Hematopoietic multipotent progenitor cell treated with erythropoietin and hydrocortisone succinate and interleukin-3 and kit ligand, for 17 days (in vitro differentiated cells): ENCODE results near the gene CDC42.

Experiments
- DNase-seq: peaks from one replicate; pipeline ENCODE4 v3.0.0-alpha.2; 2015; ENCODE audit warnings: low spot score

CDC42 gene

DNA sequence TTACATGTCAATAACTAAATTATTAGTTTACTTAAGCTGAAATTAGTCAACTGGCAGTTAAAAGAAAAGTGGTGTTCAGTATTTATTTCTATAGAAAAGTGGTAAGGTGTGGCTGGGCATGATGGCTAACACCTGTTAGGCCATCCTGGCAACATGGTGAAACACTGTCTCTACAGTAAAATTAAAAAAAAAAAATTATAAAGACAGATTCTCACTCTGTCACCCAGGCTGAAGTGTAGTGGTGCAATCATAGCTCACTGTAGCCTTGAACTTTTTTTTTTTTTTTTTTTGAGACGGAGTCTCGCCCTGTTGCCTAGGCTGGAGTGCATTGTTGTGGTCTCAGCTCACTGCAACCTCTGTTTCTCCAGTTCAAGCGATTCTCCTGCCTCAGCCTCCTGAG, 57.5 kb downstream of the CDC42 start:
- DNase-seq: no peak

DNA sequence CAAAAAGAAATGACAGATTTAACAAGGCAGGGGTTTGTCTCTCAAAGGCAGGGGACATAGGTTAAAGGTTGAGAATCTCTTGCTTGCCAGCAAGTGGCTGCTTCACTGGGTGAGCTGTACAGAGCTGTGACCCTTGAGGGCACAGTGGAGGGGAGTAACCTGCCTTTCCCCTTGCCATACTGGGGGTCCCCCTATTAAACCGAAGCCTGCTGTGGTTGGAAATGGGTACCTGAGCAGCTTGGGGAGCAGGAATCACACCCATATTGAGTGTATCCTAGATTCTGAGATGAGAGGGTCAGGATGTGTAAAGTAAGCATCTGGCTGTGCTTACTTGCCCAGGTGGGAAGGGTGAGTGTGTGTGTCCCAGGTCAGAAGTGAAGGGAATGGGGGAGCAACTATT, 58.6 kb downstream of the CDC42 start:
- DNase-seq: no peak

DNA sequence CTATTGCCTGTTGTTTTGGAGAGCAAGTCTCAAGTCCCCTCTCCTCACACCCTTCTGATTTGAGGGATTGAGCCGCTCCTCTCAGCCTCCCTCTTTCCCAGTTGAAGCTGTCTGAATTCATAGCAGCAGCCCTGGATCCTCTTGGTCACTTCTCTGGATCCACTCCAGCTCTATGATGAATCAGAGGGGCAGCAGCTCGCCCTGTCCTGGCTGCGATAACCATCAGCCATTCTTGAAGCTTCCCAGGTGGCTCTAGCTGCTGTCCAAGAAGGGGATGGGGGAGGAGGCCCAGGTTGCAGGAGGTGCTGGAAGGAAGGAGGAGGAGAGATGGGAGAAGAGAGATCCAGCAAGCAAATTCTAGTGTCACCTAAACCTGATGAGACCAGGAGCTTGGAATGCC, 59.1 kb downstream of the CDC42 start:
- no peak for DNase-seq

DNA sequence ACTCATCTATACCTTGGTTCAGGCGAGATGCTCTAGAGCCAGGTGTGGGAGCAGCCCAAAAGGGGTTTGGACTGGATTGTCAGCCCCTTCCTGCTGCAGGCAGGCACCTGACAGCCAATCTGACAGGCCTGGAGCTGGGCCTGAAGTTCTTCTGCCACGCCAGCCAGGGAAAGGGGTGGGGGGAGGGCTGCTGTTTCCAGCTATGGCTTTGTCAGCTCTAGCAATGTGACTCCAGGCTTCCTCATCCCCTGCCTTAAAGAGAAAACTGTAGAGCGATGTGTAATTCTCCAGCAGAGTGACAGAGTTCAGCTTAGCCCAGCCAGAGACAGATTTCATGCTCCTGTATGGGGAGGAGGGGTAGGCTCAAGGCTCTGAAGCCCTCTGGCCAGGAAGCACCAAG, 60.0 kb downstream of the CDC42 start:
- DNase-seq: no peak

DNA sequence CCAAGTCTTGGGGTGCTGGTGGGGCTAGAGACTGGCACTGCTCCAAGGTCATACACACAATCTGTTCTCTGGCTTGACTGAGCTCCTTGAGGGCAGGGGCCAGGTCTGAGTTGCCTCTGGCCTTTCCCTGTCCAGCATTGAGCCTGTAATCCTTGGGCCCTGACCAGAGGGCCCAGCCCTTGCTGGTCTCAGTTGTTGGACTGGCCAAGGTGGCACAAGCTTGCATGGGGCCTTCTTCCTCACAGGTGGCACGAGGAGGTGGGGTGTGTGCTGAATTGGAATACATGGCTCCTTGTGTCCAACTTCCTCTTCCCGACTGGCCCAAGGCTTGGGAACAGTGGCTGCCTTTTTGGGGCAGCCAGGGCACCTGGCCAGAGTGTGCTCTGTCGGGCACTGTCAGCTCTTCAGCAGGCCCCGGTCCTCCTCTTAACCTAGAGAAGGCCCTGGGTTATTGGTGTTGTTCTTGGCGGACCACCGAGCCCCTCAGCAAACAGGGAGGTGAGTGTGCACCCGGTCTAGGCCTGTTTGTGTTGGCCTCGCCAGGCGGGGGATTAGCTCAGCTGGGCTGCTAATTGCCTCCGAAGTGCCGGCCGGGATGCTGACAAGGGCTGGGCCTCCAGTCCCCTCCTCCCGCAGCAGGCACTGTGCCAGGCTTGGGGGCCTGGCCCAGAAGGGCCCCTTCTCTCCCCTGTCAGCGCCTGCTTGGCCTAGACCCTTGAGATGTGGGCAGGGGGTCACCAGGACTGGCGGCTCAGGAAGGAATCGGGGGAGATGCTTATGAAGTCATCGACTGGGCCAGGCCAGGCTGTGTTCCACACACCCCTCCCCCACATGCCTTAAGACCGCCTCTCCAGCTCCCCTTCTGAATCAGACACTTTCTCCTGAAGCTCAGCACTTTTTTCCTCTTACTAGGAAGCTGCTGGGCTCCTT, 61.8 kb downstream of the CDC42 start:
- no peak for DNase-seq

DNA sequence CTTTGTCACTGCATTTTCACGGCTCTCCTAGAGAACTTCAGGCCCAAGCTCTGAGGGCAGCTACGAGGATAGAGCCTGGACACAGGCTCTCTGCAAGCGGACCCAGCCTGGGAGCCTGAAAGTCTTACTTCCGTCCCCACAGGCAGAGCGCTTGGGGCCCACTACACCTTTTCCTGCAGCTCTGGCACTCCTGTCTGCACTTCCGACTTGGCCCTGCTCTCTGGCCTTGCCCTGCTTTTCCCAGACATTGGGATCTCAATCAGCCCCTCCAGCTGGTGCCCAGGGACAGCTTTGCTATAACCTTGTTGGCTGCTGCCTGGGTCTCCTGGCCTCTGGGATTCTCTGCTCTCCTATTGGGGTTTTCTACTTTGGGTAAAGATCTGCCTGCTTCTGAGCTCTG, 62.8 kb downstream of the CDC42 start:
- DNase-seq: no peak

DNA sequence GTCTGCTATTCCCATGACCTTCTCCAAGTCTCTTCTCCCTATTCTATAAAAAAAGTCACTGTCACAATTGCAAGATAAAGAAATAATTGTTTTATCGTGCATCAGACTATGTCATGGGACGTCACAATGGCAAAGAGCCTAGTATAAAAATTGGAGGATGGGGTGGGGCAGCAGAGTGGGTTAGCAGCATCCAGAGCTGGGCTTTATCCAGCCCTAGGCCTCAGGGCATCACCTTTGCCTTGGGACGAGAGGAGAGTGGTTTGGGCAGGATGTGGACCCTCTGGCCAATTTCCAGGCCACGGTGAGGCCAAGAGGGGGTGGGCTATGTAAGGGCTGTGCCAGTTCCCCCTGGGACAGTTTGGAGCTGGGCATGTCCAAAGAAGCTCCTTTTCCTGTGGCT, 64.7 kb downstream of the CDC42 start:
- no peak for DNase-seq

DNA sequence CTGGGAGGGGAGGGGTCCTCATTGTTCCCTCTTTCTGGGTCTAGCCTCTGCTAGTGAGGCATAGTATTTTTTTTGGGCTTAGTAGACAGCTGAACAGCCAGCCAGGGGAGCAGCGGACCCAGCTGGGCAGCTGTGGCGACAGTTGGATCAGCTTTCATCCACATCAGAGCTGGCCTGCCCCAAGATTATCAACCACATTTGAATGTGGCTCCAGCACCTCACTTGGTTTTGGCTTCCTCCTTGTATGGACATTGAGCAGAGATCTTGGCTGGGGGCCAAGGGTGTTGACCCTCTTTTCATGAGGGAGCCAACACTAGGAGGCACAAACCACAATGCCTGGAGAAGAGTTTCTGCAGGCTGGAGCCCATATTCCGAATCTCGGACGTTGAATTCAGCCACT, 65.3 kb downstream of the CDC42 start:
- DNase-seq: no peak

DNA sequence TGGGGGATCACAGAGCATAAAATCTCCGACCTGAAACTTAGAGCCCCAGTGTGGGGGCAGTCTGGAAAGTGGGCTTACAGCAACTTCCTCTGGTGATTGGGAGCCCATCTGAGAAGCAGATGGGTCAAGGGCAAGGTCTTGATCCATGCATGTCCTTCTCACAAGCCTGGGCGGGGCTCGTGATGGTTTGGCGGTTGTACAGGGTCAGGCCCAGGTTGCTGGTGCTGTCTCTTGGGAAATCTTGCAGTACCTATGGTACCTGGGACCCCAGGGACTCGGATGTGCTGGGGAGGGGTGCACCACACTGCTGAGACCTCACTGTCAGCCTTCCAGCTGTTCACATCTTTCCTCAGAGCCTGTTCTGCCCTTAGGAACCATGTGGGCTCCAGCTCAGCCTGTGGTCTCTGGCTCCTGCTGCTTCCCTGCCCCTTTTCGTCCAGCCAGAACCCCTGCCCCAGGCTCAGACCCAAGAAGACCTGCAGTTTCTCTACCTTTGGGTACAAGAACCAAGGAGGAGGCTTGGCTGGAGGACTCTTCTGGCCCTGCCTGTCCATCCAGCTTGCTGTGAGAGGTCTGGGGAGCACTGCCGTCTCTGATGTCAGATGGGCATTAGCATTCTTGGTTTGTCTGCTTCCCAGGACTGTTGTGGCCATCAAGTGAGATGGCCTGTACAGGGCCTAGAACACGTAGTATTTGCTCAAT, 65.9 kb downstream of the CDC42 start:
- no peak for DNase-seq

DNA sequence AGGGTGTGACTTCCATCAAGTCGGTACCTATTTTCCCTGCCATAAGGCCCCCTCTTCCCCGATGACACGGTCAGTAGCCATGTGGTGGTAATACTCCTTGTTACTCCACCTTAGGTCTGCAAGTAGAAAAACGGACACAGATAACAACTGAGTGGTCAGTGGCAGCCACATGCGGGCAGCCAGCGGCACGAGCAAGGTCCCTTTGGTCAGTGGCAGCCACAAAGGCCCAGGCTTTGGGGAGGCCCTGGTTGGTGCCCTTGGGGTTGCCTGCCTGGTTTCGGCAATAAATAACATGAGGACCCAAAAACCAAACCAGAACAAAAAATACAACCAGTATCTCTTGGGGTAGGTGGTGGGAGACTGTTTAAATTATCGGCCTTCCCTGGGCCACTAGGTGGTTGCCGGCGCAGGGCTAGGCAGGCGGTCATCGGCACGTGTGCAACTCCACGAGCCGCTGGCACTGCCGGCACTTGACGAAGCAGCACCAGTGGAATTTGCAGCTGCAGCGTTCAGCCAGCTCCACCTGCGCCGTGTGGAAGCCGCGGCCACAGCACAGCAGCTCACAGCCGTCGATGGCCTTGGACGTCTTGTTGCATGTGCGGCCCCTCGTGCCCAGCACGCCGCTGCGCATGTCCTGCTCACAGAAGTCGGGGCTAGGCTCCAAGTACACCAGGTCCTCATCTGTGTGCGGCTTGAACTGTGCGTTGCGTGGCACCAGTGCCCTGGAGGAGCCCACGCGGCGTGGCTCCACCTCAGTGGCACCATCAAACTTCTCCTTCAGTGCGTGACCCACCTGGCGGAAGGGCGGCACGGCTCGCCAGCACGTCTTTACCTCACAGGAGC, 67.3 kb downstream of the CDC42 start:
- no peak for DNase-seq

DNA sequence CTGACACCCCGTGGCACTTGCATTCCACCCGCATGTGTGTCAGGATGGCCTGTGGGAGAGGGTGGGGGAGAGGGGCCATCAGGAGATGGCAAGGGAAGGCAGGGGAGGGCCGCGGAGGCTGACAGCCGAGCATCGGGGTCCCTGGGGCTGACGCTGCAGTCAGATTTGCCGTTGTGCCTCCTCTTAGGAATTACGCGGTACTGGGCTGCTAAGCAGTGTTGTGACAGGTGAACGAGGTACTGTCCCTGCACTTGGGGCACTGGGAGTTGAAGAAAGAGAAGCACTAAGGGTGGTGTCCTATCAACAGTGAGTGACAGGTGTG, 67.9 kb downstream of the CDC42 start:
- DNase-seq: no peak

DNA sequence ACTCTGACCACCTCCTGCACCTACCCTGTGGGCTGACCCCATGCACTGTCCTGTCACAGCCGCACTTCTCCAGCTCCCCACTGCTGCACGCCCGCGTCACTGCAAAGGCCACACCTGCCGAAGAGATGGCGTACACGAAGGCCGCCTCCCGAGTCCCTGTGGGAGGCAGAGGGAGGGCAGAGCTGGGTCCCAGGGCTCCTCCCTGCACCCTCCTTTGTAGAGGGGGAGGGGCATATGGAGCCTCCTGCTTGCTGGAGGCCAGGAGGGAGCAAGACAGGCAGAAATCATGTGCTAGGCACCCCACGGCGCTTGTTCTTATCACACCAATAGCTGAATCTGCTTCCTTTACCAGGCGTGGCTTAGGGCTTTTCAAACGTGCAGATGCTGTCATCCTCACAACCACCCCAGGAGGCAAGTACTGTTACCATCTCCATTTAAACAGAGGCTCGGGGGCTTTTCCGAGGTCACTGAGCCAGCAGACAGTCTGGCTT, 69.0 kb downstream of the CDC42 start:
- no peak for DNase-seq

DNA sequence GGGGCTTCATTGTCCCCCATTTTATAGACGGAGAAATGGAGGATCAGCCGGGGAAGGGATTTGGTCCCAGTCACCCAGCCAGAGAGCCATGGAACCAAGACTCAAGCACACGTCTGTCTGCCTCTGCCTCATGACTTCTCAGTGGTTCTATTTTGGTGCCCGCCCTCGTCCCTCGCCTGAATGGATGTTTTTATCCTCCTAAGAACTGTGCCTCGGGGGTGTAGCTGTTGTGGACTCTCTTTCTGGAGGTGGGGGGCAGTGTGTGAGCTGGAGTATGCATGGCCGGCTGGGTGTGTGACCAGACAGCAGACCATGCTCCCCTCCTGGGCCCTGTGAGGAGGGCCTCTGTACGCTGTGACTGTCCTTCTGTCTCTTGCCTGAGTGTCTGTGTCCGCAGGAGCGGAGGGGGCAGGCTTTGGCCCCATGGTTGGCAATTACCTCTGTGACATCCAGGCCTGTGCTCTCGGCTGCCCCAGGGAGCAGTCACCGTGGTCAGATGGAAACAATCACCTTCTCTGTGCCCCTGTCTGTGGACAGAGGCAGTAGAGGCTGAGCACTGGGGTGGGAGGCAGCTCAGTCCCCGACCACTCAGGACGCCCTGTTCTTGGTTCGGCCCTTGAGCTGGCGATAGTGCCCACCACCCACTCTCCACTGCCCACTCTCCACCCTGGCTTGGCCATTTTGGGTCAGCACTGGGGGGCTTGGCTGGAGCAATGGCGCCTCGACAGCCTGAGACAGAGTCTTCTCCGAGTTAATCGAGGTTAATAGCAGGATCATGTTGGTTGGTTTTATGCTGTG, 70.0 kb downstream of the CDC42 start:
- no peak for DNase-seq

DNA sequence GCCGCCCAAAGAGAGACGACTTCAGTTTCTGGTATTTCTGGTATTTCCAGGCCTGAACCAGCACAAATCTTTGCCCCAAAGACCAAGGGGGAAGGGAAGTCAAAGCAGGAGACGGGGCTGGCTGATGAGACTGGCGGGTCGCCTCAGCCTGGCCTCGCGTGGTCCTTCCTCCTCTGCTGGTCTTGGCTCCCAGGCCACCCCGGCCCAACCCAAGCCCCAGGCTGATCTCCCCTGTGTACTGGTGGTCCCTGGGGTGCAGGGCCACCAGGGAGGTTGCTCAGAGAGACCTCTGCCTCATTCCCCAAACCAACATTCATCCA, 70.5 kb downstream of the CDC42 start:
- DNase-seq: no peak

DNA sequence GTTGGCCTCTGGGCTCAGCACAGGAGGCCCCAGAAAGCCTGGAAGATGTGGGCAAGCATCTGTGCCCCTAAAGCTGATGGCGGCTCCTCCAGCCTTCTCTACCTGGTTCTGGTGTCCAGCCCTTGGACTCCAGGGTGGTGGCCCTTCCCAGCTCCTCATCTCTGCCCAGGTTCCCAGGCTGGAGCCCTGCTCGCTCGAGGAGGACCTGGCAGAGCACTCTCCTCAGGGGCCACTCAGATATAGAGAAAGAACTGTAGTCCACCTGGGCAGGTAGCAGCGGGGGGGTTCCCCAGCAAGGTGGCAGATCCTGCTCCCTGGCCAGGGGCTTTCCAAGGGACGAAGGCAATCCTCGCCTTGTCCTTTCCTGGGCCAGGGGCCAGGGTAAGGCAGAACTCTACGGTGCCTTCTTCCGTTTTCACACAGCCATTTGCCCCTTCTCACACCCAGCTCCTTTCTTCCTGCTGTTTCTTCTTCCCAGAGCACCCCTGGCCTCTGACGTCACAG, 71.4 kb downstream of the CDC42 start:
- DNase-seq: no peak

DNA sequence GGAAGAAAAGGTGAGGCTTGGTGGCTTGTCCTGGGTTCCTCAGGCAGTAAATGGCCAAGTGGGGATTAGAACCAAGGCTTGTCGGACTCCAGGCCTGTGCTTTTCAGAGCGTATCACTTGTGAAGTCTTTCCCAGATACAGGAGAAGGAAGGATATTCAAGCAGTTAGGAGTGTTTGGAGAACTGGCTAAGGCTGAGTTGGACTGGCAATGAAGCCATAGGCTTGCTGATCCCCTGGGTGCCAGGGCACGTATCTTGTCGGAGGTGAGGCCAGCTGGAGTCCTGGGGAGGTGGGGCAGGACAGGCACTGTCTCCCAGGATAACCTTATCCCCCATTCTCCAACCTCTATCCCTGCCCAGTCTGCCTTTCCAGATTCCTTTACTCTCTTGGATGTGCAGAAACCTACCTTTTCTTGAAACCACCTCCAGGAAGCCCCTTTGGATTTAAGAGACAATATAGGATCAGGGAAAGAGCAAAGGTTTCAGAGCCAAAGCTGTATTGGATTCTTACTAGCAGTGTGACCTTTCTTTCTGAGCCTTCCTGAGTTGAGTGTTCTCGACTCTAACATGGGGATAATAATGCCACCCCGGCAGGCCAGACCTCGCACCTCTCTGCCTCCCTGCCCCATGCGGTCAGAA, 72.2 kb downstream of the CDC42 start:
- DNase-seq: no peak

DNA sequence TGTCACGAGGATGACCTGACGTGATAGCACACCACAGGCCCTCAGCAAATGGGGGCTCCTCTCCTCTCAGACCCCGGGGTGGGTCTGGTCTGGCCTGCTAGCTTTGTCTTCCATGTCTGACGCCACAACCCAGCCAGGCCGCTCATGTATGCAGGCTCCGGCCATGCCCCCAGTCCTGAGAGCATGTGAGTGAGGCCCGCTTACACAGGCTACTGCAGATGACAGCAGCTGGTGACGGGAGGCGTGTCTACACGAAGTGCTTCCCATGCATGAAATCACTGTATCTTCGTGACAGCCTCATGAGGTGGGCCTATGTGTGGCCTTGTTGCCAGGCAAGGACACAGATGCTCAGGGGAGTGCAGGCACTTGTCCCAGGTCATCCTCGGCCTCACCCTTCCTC, 74.0 kb downstream of the CDC42 start:
- no peak for DNase-seq

DNA sequence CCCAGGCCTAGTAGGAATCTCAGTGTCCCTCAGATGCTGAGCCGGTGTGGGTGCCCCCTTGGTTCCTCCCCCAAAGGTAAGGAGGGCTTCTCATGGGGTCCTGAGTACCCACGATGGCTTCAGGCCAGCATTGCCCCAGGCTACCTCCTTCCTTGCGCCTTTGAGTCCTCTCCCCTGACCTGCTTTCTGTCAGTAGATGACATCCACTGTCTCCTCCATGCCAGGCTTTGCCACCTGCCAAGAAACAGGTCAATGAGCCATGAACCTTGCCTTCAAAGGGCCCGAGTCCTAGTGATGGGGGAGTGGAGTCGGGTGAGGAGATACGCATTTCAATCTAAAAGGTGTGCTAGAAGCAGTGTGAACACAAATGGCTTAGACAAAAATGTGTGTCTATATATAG, 74.7 kb downstream of the CDC42 start:
- no peak for DNase-seq

DNA sequence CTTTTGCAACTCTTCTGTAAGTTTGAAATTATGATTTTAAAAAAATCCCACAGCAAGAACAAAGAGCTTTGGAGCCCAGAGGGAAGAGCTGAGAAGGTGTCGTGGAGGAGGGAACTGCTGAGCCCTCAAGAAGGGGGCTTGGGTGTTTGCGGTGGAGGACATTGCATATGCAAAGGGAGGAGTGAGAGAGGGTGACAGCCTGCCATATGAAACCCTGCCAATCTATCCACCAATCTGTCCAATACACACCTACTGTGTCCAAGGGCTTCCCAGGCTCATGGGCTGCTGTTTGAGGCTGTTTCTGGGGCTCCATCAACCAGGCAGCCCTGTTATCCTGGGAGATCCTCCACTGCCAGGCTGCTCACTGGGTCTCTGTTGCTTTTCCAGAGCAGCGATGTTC, 75.2 kb downstream of the CDC42 start:
- no peak for DNase-seq

DNA sequence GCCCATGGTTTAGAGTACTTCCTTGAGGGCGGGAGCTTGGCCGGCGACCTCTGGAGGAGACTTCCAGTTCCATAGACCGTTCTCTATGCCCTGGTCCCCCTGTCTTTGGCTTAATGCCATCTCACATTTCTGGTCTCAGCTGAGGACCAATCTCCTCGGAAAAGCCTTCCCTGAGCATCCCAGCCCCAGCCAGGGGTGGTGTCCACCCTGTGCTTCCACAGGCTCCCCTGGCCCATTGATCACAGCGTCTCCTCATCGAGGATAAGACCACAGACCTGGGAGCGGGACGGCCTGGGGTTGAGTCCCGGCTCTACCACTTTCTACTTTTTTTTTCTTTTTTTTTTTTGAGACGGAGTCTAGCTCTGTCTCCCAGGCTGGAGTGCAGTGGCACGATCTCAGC, 75.9 kb downstream of the CDC42 start:
- no peak for DNase-seq

DNA sequence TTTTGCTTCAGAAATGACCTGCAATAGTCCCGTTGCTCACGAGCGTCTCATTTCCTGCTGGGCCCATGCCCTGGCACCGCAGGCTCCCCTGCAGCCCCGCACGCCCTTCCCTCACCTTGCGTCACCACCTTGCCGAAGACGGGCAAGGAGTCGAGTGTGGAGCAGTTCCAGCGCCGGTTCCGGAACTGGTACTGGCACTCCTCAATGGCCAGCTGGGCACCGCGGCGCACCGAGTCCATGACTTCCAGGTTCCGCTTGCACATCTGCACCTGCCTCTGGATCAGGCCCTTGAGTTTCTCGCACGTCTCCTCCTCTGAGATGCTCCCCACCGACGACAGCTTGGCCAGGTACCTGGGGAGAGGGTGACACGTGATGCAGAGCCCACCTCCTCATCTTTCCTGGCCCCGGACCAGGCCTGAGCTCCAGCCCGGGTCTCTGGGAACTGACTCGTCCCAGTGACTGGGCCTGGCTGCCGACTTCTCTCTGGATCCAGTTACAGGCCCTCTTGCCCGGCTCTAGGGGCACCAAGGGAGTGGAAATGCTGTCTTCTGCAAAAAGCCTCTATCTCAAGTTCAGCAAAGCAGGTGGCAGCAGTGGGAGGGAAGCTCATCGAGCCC, 77.1 kb downstream of the CDC42 start:
- DNase-seq: no peak
